ENCODE measurements around the gene MRTFA. TPM values are rescaled to one million over a fixed set of nuclear protein-coding genes. Genes with fewer than 3 reads are reported as not detected.

The MRTFA gene
- total and polyA plus RNA-seq, 4 donors, result 7.5 to 22.0 (median 9.6) TPM

DNA sequence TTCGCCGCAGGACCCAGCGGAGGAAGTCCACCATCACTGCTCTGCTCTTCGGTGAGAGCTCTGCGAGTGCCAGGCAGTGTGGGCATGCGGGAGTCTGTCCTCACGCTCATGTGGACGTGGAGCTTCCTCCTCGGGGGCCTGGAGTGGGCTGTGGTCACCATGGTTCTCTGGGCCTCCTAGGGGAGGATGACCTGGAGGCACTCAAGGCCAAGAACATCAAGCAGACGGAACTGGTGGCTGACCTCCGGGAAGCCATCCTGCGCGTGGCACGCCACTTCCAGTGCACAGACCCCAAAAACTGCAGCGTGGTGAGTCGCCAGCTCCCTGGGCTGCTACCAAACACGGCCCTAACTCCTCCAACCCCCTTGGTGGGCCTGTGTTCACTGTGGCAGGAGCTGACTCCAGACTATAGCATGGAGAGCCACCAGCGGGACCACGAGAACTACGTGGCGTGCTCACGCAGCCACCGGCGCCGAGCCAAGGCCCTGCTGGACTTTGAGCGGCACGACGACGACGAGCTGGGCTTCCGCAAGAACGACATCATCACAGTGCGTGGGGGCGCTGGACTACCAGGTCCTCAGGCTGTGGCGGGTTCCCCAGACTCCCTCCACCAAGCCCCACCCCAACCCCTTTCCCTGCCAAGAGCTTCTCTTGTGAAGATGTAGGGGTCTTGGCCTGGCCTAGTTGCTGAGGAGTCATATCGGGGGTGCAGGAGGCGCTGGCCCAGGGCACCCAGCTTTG lies 229.3 kb downstream of the MRTFA start:
- Histone ChIP-seq H3K9ac (ENCODE audit: low read depth in 1 of 2, low read length in 2 of 2) (no peak overlapping the region), H3K9me3 (ENCODE audit: control insufficient read depth in 4 of 4, low read length in 3 of 4) (no peaks in the 10 kb centered on the region), H3K27me3 (ENCODE audit: control insufficient read depth in 4 of 4, insufficient read depth in 4 of 4, low read length in 3 of 4) (no peaks in the 10 kb centered on the region), H3K4me1 (ENCODE audit: control insufficient read depth in 4 of 4, insufficient read depth in 4 of 4, low read length in 3 of 4) (peaks cover 0 to 20% (median 17%) of the 10 kb centered on the region in 4 donors), H3K27ac (ENCODE audit: low read depth in 1 of 2, low read length in 2 of 2) (no peak overlapping the region), H3K36me3 (ENCODE audit: control insufficient read depth in 4 of 4, insufficient read depth in 3 of 4, low read depth in 1 of 4, low read length in 3 of 4) (peaks cover 19 to 66% (median 22%) of the 10 kb centered on the region in 4 donors), H3K4me3 (ENCODE audit: low read depth in 1 of 3, low read length in 3 of 3) (no peak overlapping the region)
- TF ChIP-seq YY1 (IDR thresholded peaks at IDR 0.05) (no peak), ZBTB33 (IDR thresholded peaks at IDR 0.05) (no peak), HNF4A (conservative IDR thresholded peaks at IDR 0.05) (no peak), NR2F2 (IDR thresholded peaks at IDR 0.05) (no peak), EGR1 (IDR thresholded peaks at IDR 0.05; ENCODE audit: low read depth in 2 of 2) (no peak), HNF4G (IDR thresholded peaks at IDR 0.05) (no peak), GABPA (IDR thresholded peaks at IDR 0.05 in 1 of 2, conservative IDR thresholded peaks at IDR 0.05 in 1 of 2) (no peak), RXRA (IDR thresholded peaks at IDR 0.05) (no peak), JUND (IDR thresholded peaks at IDR 0.05) (no peak), RAD21 (IDR thresholded peaks at IDR 0.05) (no peak), TAF1 (conservative IDR thresholded peaks at IDR 0.05) (no peak), FOXA1 (IDR thresholded peaks at IDR 0.05) (no peak), MAX (IDR thresholded peaks at IDR 0.05) (no peak), SP1 (IDR thresholded peaks at IDR 0.05) (no peak)
- TF ChIP-seq, protein P1, sequence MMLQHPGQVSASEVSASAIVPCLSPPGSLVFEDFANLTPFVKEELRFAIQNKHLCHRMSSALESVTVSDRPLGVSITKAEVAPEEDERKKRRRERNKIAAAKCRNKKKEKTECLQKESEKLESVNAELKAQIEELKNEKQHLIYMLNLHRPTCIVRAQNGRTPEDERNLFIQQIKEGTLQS (IDR thresholded peaks at IDR 0.05), result no peak
- TF ChIP-seq, protein P2, sequence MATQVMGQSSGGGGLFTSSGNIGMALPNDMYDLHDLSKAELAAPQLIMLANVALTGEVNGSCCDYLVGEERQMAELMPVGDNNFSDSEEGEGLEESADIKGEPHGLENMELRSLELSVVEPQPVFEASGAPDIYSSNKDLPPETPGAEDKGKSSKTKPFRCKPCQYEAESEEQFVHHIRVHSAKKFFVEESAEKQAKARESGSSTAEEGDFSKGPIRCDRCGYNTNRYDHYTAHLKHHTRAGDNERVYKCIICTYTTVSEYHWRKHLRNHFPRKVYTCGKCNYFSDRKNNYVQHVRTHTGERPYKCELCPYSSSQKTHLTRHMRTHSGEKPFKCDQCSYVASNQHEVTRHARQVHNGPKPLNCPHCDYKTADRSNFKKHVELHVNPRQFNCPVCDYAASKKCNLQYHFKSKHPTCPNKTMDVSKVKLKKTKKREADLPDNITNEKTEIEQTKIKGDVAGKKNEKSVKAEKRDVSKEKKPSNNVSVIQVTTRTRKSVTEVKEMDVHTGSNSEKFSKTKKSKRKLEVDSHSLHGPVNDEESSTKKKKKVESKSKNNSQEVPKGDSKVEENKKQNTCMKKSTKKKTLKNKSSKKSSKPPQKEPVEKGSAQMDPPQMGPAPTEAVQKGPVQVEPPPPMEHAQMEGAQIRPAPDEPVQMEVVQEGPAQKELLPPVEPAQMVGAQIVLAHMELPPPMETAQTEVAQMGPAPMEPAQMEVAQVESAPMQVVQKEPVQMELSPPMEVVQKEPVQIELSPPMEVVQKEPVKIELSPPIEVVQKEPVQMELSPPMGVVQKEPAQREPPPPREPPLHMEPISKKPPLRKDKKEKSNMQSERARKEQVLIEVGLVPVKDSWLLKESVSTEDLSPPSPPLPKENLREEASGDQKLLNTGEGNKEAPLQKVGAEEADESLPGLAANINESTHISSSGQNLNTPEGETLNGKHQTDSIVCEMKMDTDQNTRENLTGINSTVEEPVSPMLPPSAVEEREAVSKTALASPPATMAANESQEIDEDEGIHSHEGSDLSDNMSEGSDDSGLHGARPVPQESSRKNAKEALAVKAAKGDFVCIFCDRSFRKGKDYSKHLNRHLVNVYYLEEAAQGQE (IDR thresholded peaks at IDR 0.05), result no peak
- TF ChIP-seq, protein P3, sequence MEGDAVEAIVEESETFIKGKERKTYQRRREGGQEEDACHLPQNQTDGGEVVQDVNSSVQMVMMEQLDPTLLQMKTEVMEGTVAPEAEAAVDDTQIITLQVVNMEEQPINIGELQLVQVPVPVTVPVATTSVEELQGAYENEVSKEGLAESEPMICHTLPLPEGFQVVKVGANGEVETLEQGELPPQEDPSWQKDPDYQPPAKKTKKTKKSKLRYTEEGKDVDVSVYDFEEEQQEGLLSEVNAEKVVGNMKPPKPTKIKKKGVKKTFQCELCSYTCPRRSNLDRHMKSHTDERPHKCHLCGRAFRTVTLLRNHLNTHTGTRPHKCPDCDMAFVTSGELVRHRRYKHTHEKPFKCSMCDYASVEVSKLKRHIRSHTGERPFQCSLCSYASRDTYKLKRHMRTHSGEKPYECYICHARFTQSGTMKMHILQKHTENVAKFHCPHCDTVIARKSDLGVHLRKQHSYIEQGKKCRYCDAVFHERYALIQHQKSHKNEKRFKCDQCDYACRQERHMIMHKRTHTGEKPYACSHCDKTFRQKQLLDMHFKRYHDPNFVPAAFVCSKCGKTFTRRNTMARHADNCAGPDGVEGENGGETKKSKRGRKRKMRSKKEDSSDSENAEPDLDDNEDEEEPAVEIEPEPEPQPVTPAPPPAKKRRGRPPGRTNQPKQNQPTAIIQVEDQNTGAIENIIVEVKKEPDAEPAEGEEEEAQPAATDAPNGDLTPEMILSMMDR (IDR thresholded peaks at IDR 0.05; ENCODE audit: low read depth, low read length, missing input control), result no peak
- no peak for DNase-seq (ENCODE audit: low spot score)
- WGBS, result 95% methylated on average over 37 of the region's 37 CpGs
